ENCODE data around the gene CBR4. TPM values are rescaled to one million over a fixed set of nuclear protein-coding genes. Genes with fewer than 3 reads are reported as not detected.
"Not testable (repeated sequence)": the region's sequence is repeated elsewhere in the genome, so short reads cannot be mapped to it uniquely, and the experiment has no call there.

CBR4 gene
- total RNA-seq, 1 donor from 2014 or later, result 19.8 TPM

DNA sequence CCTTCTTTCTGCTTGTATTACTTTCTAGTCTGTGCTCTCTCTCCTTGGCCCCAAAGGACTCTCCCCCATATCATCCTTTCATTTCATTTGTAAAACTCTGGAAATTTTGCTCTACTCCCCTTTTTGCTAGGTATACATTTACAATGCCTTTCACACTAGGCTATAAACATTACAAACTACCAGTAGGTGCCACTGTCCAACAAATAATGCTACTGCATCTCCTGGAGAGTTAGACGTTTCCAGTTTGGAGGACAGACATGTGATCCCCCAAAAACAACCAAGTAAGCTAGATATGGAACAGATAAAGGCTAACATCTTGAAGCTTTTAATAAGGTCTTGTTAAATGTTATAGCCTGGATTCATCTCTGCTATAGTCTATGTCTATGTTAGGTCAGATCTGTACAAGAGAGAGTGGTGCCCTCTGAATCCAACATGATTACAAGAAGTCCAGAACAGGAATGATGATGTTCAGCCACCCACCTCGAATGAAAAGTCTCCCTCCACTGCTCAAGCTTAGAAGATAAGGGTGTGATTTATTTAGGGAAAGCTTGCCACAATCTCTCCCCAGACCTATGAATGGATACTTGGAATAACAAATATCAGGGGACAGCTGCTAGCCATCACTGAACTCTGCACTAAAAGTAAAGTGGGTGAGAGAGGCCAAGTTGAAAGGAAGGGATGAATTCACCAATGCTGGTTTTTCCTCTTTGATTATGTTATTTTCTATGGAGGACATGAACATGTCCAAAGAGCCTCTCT is 14.3 kb downstream of the CBR4 start:
- H3K36me3 ChIP-seq (ENCODE audit: control insufficient read depth in 3 of 3, insufficient read depth in 3 of 3, low read length in 3 of 3), result peaks cover 0 to 2% (median 0%) of the 10 kb centered on the region in 3 donors
- no peak overlapping the region for H3K4me3 ChIP-seq (ENCODE audit: low read length in 3 of 3)
- H3K27ac ChIP-seq (ENCODE audit: low read depth, low read length), result no peak overlapping the region
- H3K9ac ChIP-seq (ENCODE audit: low read depth in 1 of 3, low read length in 3 of 3), result no peak overlapping the region
- no peaks in the 10 kb centered on the region for H3K9me3 ChIP-seq (ENCODE audit: control insufficient read depth in 3 of 3, low read length in 3 of 3)
- H3K27me3 ChIP-seq (ENCODE audit: control insufficient read depth in 3 of 3, insufficient read depth in 3 of 3, low read length in 3 of 3), result no peaks in the 10 kb centered on the region
- peaks cover 3 to 7% (median 6%) of the 10 kb centered on the region in 3 donors for H3K4me1 ChIP-seq (ENCODE audit: control insufficient read depth in 3 of 3, insufficient read depth in 3 of 3, low read length in 3 of 3)

DNA sequence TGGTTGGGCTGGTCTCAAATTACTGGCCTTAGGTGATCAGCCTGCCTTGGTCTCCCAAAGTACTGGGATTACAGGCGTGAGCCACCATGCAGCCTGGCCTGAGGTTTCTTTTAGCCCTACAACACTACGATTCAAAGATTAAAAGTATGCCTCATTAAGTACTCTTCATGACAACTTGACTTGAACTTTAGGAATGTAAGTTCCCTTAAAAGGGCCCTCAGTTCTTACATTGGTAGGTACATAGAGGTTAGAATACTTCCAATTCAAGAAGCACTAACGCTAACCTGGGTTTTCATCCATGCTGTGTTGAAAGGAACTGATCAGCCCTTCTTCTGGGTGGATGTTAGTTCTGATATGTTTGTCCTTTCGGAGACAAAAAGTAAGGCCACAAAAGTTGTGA is 15.1 kb downstream of the CBR4 start:
- Histone ChIP-seq H3K4me3 (ENCODE audit: low read length in 3 of 3) (no peak overlapping the region), H3K27me3 (ENCODE audit: control insufficient read depth in 3 of 3, insufficient read depth in 3 of 3, low read length in 3 of 3) (no peaks in the 10 kb centered on the region), H3K4me1 (ENCODE audit: control insufficient read depth in 3 of 3, insufficient read depth in 3 of 3, low read length in 3 of 3) (peaks cover 0 to 6% (median 6%) of the 10 kb centered on the region in 3 donors), H3K9ac (ENCODE audit: low read depth in 1 of 3, low read length in 3 of 3) (no peak overlapping the region), H3K27ac (ENCODE audit: low read depth, low read length) (no peak overlapping the region), H3K9me3 (ENCODE audit: control insufficient read depth in 3 of 3, low read length in 3 of 3) (no peaks in the 10 kb centered on the region), H3K36me3 (ENCODE audit: control insufficient read depth in 3 of 3, insufficient read depth in 3 of 3, low read length in 3 of 3) (peaks cover 0 to under 1% (median 0%) of the 10 kb centered on the region in 3 donors)

DNA sequence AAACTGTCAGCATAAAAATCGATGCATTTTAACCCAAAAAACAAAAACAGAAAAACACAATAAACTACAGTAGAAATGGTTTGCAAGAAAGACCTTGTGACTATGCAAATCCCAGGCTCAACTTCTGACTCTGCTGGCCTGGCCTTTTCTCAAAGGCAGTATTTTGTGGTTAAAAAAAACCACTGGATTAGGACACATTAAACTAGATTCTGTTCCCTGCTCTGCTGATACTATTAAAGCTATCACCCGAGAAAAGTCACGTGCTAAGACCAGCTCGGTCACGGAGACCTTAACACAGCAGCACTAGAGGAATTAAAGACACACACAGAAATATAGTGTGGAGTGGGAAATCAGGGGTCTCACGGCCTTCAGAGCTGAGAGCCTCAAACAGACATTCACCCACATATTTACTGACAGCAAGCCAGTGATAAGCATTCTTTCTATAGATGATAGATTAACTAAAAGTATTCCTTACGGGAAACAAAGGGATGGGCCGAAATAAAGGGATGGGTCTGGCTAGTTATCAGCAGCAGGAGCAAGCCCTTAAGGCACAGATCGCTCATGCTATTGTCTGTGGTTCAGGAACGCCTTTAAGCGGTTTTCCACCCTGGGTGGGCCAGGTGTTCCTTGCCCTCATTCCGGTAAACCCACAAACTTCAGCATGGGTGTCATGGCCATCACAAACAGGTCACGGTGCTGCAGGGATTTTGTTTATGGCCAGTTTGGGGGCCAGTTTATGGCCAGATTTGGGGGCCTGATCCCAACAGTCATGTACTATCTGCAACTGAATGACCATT is 16.1 kb downstream of the CBR4 start:
- Histone ChIP-seq H3K9me3 (ENCODE audit: control insufficient read depth in 3 of 3, low read length in 3 of 3) (no peaks in the 10 kb centered on the region), H3K4me3 (ENCODE audit: low read length in 3 of 3) (no peak overlapping the region), H3K27me3 (ENCODE audit: control insufficient read depth in 3 of 3, insufficient read depth in 3 of 3, low read length in 3 of 3) (no peaks in the 10 kb centered on the region), H3K4me1 (ENCODE audit: control insufficient read depth in 3 of 3, insufficient read depth in 3 of 3, low read length in 3 of 3) (peaks cover 0 to 6% (median 3%) of the 10 kb centered on the region in 3 donors), H3K27ac (ENCODE audit: low read depth, low read length) (no peak overlapping the region), H3K9ac (ENCODE audit: low read depth in 1 of 3, low read length in 3 of 3) (no peak overlapping the region), H3K36me3 (ENCODE audit: control insufficient read depth in 3 of 3, insufficient read depth in 3 of 3, low read length in 3 of 3) (no peaks in the 10 kb centered on the region)

DNA sequence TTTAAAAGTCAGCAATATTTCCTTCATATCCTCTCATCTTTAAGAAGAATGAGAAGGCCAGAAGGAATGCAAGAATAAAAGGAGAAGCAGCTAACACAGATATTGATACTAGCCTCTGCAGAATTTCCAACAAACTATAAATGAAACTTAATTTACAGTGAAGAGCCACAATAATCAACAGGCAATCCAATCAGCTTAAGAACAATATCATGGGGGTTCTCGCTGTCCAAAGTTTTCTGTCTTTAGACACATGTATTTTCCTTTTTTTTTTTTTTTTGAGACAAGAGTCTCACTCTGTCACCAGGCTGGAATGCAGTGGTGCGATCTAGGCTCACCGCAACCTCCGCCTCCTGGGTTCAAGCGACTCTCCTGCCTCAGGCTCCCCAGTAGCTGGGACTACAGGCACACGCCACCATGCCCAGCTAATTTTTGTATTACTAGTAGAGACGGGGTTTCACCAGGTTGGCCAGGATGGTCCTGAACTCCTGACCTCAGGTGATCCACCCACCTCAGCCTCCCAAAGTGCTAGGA is 17.0 kb downstream of the CBR4 start:
- H3K27me3 ChIP-seq (ENCODE audit: control insufficient read depth in 3 of 3, insufficient read depth in 3 of 3, low read length in 3 of 3); H3K4me1 ChIP-seq (ENCODE audit: control insufficient read depth in 3 of 3, insufficient read depth in 3 of 3, low read length in 3 of 3); H3K9ac ChIP-seq (ENCODE audit: low read depth in 1 of 3, low read length in 3 of 3); H3K36me3 ChIP-seq (ENCODE audit: control insufficient read depth in 3 of 3, insufficient read depth in 3 of 3, low read length in 3 of 3); H3K9me3 ChIP-seq (ENCODE audit: control insufficient read depth in 3 of 3, low read length in 3 of 3); H3K4me3 ChIP-seq (ENCODE audit: low read length in 3 of 3); H3K27ac ChIP-seq (ENCODE audit: low read depth, low read length): not testable (repeated sequence)

DNA sequence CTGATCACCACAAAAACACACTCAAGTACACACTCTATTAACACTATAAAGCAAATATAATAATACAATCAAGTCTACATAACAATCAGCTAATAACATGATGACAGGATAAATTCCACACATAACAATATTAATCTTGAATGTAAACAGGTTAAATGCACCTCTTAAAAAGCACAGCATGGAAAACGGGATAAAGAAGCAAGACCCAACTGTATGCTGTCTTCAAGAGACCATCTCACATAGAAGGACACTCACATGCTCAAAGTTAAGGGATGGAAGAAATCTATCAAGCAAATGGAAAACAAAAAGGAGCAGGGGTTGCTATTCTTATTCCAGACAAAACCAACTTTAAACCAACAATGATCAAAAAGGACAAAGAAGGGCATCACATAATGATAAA is 28.1 kb downstream of the CBR4 start:
- H3K9ac ChIP-seq (ENCODE audit: low read depth in 1 of 3, low read length in 3 of 3), result no peak overlapping the region
- peaks cover 0 to 15% (median 0%) of the 10 kb centered on the region in 3 donors for H3K36me3 ChIP-seq (ENCODE audit: control insufficient read depth in 3 of 3, insufficient read depth in 3 of 3, low read length in 3 of 3)
- H3K4me3 ChIP-seq (ENCODE audit: low read length in 3 of 3), result no peak overlapping the region
- H3K27me3 ChIP-seq (ENCODE audit: control insufficient read depth in 3 of 3, insufficient read depth in 3 of 3, low read length in 3 of 3), result no peaks in the 10 kb centered on the region
- no peak overlapping the region for H3K27ac ChIP-seq (ENCODE audit: low read depth, low read length)
- no peaks in the 10 kb centered on the region for H3K4me1 ChIP-seq (ENCODE audit: control insufficient read depth in 3 of 3, insufficient read depth in 3 of 3, low read length in 3 of 3)
- H3K9me3 ChIP-seq (ENCODE audit: control insufficient read depth in 3 of 3, low read length in 3 of 3), result peaks cover 0 to 2% (median 0%) of the 10 kb centered on the region in 3 donors

DNA sequence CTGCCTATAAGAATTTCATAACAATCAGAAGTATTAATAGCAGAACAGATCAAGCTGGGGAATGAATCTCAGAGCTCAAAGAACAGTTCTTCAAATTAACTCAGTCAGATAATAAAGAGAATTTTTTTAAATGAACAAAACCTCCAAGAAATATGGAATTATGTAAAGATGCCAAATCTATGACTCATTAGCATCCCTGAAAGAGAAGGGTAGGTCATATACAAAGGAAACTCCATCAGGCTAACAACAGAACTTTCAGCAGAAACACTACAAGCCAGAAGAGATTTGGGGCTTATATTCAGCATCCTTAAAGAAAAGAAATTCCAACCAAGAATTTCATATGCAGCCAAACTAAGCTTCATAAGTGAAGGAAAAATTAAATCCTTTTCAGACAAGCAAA is 28.6 kb downstream of the CBR4 start:
- no peak overlapping the region for H3K27ac ChIP-seq (ENCODE audit: low read depth, low read length)
- no peaks in the 10 kb centered on the region for H3K27me3 ChIP-seq (ENCODE audit: control insufficient read depth in 3 of 3, insufficient read depth in 3 of 3, low read length in 3 of 3)
- H3K4me1 ChIP-seq (ENCODE audit: control insufficient read depth in 3 of 3, insufficient read depth in 3 of 3, low read length in 3 of 3), result no peaks in the 10 kb centered on the region
- H3K9me3 ChIP-seq (ENCODE audit: control insufficient read depth in 3 of 3, low read length in 3 of 3), result peaks cover 0 to 2% (median 0%) of the 10 kb centered on the region in 3 donors
- no peak overlapping the region for H3K4me3 ChIP-seq (ENCODE audit: low read length in 3 of 3)
- no peak overlapping the region for H3K9ac ChIP-seq (ENCODE audit: low read depth in 1 of 3, low read length in 3 of 3)
- peaks cover 0 to 15% (median 0%) of the 10 kb centered on the region in 3 donors for H3K36me3 ChIP-seq (ENCODE audit: control insufficient read depth in 3 of 3, insufficient read depth in 3 of 3, low read length in 3 of 3)

DNA sequence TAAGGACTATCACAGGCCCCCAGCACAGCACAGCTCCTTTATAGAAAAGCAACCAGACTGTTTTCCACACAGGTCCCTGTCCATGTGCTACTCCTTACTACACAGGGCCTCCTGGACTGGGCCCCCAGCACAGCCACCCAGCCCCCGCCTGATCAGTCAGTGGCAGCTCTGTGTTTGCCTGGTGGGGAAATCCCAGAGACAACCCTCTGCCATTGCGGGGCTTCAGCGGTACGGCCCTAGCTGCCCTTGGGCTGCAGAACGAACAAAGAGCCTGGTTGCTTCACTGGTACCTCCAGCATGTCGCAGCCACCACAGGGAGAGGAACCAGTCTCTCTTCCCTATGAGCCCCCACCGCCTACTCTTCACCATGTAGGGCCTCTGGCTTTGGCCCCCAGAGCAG is 30.7 kb downstream of the CBR4 start:
- Histone ChIP-seq H3K4me3 (ENCODE audit: low read length in 3 of 3) (no peak overlapping the region), H3K4me1 (ENCODE audit: control insufficient read depth in 3 of 3, insufficient read depth in 3 of 3, low read length in 3 of 3) (no peaks in the 10 kb centered on the region), H3K36me3 (ENCODE audit: control insufficient read depth in 3 of 3, insufficient read depth in 3 of 3, low read length in 3 of 3) (peaks cover 6 to 21% (median 15%) of the 10 kb centered on the region in 3 donors), H3K27ac (ENCODE audit: low read depth, low read length) (no peak overlapping the region), H3K27me3 (ENCODE audit: control insufficient read depth in 3 of 3, insufficient read depth in 3 of 3, low read length in 3 of 3) (no peaks in the 10 kb centered on the region), H3K9me3 (ENCODE audit: control insufficient read depth in 3 of 3, low read length in 3 of 3) (peaks cover 0 to 2% (median 0%) of the 10 kb centered on the region in 3 donors), H3K9ac (ENCODE audit: low read depth in 1 of 3, low read length in 3 of 3) (no peak overlapping the region)

DNA sequence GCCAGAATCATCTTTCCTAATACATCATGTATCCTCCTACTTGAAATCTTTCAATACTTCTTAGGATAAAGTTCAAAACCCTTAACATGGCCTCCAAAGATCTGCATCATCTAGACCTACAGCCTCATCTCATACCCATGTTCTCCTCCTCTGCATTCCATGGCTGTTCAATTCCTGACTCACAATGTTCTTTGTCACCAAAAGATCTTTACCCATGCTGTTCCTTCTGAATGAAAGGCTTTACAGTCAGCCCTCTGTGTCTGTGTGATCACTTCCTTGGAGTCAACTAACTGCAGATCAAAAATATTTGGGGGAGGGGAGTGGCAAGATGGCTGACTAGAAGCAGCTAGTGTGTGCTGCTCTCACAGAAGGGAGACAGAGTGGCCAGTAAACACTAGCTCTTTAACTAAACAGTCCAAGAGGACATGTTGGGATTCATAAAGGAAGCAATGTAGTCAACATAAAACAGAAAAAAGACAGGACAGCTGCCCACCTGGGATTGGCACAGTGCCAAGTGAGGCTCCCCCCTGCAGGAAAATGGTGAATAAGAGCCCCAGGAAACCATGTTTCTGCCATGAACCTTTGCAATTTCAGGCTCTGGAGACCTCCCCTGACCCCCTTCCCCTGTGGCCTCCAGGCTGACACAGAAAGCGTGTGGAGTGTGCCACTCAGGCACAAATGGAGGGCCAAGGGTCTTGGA is 31.9 kb downstream of the CBR4 start:
- no peak overlapping the region for H3K4me3 ChIP-seq (ENCODE audit: low read length in 3 of 3)
- no peaks in the 10 kb centered on the region for H3K27me3 ChIP-seq (ENCODE audit: control insufficient read depth in 3 of 3, insufficient read depth in 3 of 3, low read length in 3 of 3)
- peaks cover 0 to 2% (median 0%) of the 10 kb centered on the region in 3 donors for H3K9me3 ChIP-seq (ENCODE audit: control insufficient read depth in 3 of 3, low read length in 3 of 3)
- H3K4me1 ChIP-seq (ENCODE audit: control insufficient read depth in 3 of 3, insufficient read depth in 3 of 3, low read length in 3 of 3), result no peaks in the 10 kb centered on the region
- peaks cover 6 to 21% (median 15%) of the 10 kb centered on the region in 3 donors for H3K36me3 ChIP-seq (ENCODE audit: control insufficient read depth in 3 of 3, insufficient read depth in 3 of 3, low read length in 3 of 3)
- no peak overlapping the region for H3K9ac ChIP-seq (ENCODE audit: low read depth in 1 of 3, low read length in 3 of 3)
- no peak overlapping the region for H3K27ac ChIP-seq (ENCODE audit: low read depth, low read length)

DNA sequence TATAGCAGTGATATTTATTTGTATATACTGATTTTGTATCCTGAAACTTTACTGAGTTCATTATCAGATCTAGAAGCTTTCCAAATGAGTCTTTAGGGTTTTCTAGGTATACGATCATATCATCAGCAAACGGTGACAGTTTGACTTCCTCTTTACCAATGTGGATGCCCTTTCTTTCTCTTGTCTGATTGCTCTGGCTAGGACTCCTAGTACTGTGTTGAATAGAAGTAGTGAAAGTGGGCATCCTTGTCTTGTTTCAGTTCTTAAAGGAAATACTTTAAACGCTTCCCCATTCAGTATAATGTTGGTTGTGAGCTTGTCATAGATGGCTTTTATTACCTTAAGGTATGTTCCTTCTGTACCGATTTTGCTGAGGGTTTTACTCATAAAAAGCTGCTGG is 37.5 kb downstream of the CBR4 start:
- Histone ChIP-seq H3K4me3 (ENCODE audit: low read length in 3 of 3) (no peak overlapping the region), H3K27ac (ENCODE audit: low read depth, low read length) (no peak overlapping the region), H3K4me1 (ENCODE audit: control insufficient read depth in 3 of 3, insufficient read depth in 3 of 3, low read length in 3 of 3) (no peaks in the 10 kb centered on the region), H3K36me3 (ENCODE audit: control insufficient read depth in 3 of 3, insufficient read depth in 3 of 3, low read length in 3 of 3) (peaks cover 6 to 15% (median 12%) of the 10 kb centered on the region in 3 donors), H3K9ac (ENCODE audit: low read depth in 1 of 3, low read length in 3 of 3) (no peak overlapping the region), H3K27me3 (ENCODE audit: control insufficient read depth in 3 of 3, insufficient read depth in 3 of 3, low read length in 3 of 3) (no peaks in the 10 kb centered on the region), H3K9me3 (ENCODE audit: control insufficient read depth in 3 of 3, low read length in 3 of 3) (no peaks in the 10 kb centered on the region)
